GM12878 (cell line): Measurements from ENCODE around the gene HHAT.

Experiments used
- CREB1 ChIP-seq: IDR thresholded peaks from 2 replicates; pipeline ENCODE4 v1.6.1; 2012; ENCODE audit warnings: low read depth, mild to moderate bottlenecking, inconsistent platforms
- ETV6 ChIP-seq, 2 experiments: fragments of 450-650 bp in 1 of 2; IDR thresholded peaks in 1 of 2; conservative IDR thresholded peaks in 1 of 2; 2 replicates each; pipeline ENCODE4 v1.6.1; 2014; ENCODE audit warnings: antibody characterized with exemption in 1 of 2, borderline replicate concordance in 1 of 2, low read depth in 1 of 2, mild to moderate bottlenecking in 1 of 2, moderate library complexity in 1 of 2
- KDM1A ChIP-seq: fragments of 200-600 bp; sonication (generic); IDR thresholded peaks from 2 replicates; pipeline ENCODE4 v1.6.1; 2016; ENCODE audit warnings: borderline replicate concordance
- NBN ChIP-seq: fragments of 450-650 bp; IDR thresholded peaks from 2 replicates; pipeline ENCODE4 v1.6.1; 2016
- NFYB ChIP-seq: IDR thresholded peaks from 2 replicates; pipeline ENCODE4 v1.6.1; 2011; ENCODE audit warnings: low read depth, mild to moderate bottlenecking, low read length, improper control_type of control experiment, moderate library complexity; ENCODE audit not compliant: insufficient read depth
- POLR2A ChIP-seq: IDR thresholded peaks from 2 replicates; pipeline ENCODE4 v1.6.1; 2011; ENCODE audit warnings: low read depth, mild to moderate bottlenecking, low read length
- RAD21 ChIP-seq: IDR thresholded peaks from 2 replicates; pipeline ENCODE4 v1.6.1; 2011; ENCODE audit warnings: mild to moderate bottlenecking, low read depth, low read length, moderate library complexity; ENCODE audit not compliant: insufficient read depth
- TBL1XR1 ChIP-seq: IDR thresholded peaks from 2 replicates; pipeline ENCODE4 v1.6.1; 2012; ENCODE audit warnings: low read depth, low read length, improper control_type of control experiment
- TCF7 ChIP-seq: IDR thresholded peaks from 2 replicates; pipeline ENCODE4 v1.6.1; 2014; ENCODE audit warnings: antibody characterized with exemption, borderline replicate concordance
- TF ChIP-seq, protein P1 (sequence below), 3 experiments: IDR thresholded peaks in 2 of 3; conservative IDR thresholded peaks in 1 of 3; 2 replicates each; pipeline ENCODE4 v1.5.1; 2011; ENCODE audit warnings: low read depth in 3 of 3, low read length in 3 of 3, mild to moderate bottlenecking in 3 of 3, control low read depth in 2 of 3, moderate library complexity in 2 of 3, inconsistent platforms in 1 of 3, mixed read lengths in 1 of 3; ENCODE audit not compliant: control insufficient read depth in 2 of 3, insufficient read depth in 1 of 3; ENCODE audit errors: extremely low read depth in 1 of 3
- TF ChIP-seq, protein P2 (sequence below): IDR thresholded peaks from 2 replicates; pipeline ENCODE4 v1.6.1; 2012; ENCODE audit warnings: mild to moderate bottlenecking, low read depth, low read length
- TF ChIP-seq, protein P3 (sequence below): IDR thresholded peaks from 2 replicates; pipeline ENCODE4 v1.6.1; 2012; ENCODE audit warnings: low read depth, low read length, improper control_type of control experiment
- TF ChIP-seq, protein P4 (sequence below): IDR thresholded peaks from 2 replicates; pipeline ENCODE4 v1.6.1; 2012; ENCODE audit warnings: low read depth, low read length, improper control_type of control experiment

DNA sequence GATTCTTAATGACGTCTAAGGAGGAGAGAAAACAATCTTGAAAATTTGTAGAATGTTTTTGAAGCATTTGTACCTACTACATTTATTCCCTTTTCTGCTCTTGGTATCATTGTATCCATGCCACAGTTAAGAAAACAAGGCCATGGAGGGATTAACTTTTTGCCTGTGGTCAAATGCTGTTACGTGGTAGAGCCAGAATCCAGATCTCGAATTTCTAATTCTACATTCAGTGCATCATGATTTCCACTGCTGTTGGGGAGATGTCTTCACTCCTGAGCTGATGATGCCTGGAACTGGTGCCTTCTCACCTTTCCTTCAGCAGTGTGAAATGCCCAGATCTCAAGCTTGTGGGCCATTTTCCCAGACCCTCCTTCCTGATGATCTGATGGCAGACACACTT, 175.6 kb downstream of the HHAT start:
- TF ChIP-seq POLR2A (no peak), ETV6 (conservative IDR thresholded peaks at IDR 0.05 in 1 of 2, IDR thresholded peaks at IDR 0.05 in 1 of 2; ENCODE audit: borderline replicate concordance in 1 of 2, low read depth in 1 of 2) (no peak), CREB1 (no peak), KDM1A (no peak), TBL1XR1 (no peak), NBN (no peak), RAD21 (no peak), TCF7 (no peak), NFYB (no peak)
- TF ChIP-seq, protein P1, sequence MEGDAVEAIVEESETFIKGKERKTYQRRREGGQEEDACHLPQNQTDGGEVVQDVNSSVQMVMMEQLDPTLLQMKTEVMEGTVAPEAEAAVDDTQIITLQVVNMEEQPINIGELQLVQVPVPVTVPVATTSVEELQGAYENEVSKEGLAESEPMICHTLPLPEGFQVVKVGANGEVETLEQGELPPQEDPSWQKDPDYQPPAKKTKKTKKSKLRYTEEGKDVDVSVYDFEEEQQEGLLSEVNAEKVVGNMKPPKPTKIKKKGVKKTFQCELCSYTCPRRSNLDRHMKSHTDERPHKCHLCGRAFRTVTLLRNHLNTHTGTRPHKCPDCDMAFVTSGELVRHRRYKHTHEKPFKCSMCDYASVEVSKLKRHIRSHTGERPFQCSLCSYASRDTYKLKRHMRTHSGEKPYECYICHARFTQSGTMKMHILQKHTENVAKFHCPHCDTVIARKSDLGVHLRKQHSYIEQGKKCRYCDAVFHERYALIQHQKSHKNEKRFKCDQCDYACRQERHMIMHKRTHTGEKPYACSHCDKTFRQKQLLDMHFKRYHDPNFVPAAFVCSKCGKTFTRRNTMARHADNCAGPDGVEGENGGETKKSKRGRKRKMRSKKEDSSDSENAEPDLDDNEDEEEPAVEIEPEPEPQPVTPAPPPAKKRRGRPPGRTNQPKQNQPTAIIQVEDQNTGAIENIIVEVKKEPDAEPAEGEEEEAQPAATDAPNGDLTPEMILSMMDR (IDR thresholded peaks at IDR 0.05 in 2 of 3, conservative IDR thresholded peaks at IDR 0.05 in 1 of 3; ENCODE audit: control insufficient read depth in 2 of 3, extremely low read depth in 1 of 3, insufficient read depth in 1 of 3, low read depth in 3 of 3, low read length in 3 of 3), result no peak
- TF ChIP-seq, protein P2, sequence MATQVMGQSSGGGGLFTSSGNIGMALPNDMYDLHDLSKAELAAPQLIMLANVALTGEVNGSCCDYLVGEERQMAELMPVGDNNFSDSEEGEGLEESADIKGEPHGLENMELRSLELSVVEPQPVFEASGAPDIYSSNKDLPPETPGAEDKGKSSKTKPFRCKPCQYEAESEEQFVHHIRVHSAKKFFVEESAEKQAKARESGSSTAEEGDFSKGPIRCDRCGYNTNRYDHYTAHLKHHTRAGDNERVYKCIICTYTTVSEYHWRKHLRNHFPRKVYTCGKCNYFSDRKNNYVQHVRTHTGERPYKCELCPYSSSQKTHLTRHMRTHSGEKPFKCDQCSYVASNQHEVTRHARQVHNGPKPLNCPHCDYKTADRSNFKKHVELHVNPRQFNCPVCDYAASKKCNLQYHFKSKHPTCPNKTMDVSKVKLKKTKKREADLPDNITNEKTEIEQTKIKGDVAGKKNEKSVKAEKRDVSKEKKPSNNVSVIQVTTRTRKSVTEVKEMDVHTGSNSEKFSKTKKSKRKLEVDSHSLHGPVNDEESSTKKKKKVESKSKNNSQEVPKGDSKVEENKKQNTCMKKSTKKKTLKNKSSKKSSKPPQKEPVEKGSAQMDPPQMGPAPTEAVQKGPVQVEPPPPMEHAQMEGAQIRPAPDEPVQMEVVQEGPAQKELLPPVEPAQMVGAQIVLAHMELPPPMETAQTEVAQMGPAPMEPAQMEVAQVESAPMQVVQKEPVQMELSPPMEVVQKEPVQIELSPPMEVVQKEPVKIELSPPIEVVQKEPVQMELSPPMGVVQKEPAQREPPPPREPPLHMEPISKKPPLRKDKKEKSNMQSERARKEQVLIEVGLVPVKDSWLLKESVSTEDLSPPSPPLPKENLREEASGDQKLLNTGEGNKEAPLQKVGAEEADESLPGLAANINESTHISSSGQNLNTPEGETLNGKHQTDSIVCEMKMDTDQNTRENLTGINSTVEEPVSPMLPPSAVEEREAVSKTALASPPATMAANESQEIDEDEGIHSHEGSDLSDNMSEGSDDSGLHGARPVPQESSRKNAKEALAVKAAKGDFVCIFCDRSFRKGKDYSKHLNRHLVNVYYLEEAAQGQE, result no peak
- TF ChIP-seq, protein P3, sequence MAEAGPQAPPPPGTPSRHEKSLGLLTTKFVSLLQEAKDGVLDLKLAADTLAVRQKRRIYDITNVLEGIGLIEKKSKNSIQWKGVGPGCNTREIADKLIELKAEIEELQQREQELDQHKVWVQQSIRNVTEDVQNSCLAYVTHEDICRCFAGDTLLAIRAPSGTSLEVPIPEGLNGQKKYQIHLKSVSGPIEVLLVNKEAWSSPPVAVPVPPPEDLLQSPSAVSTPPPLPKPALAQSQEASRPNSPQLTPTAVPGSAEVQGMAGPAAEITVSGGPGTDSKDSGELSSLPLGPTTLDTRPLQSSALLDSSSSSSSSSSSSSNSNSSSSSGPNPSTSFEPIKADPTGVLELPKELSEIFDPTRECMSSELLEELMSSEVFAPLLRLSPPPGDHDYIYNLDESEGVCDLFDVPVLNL, result no peak
- TF ChIP-seq, protein P4, sequence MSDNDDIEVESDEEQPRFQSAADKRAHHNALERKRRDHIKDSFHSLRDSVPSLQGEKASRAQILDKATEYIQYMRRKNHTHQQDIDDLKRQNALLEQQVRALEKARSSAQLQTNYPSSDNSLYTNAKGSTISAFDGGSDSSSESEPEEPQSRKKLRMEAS, result no peak
